Activated T-cell treated with anti-CD3 and anti-CD28 coated beads, Interleukin-2, amount 50 U/mL, for 1 hour (primary cell): ENCODE results near the gene DPF3.
A peak's percentile ranks its signal among the peaks of the same experiment; 100 is the strongest.

Experiments
- DNase-seq: peaks from one replicate; pipeline ENCODE4 v3.0.0-alpha.2; 2020

DPF3 gene

GRCh38 chr14:72739446-72740405 lies 154.2 kb downstream of the DPF3 start:
- no peak for DNase-seq

GRCh38 chr14:72738161-72738611 lies 155.7 kb downstream of the DPF3 start:
- DNase-seq, result no peak

- no peak for DNase-seq
Observed at GRCh38 chr14:72737560-72737943, 156.3 kb downstream of the DPF3 start.

- no peak for DNase-seq
Observed at GRCh38 chr14:72736786-72737559, 156.9 kb downstream of the DPF3 start.

- no peak for DNase-seq
Observed at GRCh38 chr14:72736308-72736707, 157.6 kb downstream of the DPF3 start.

- no peak for DNase-seq
Observed at GRCh38 chr14:72732022-72732780, 161.7 kb downstream of the DPF3 start.

- no peak for DNase-seq
Observed at GRCh38 chr14:72731252-72732020, 162.5 kb downstream of the DPF3 start.

GRCh38 chr14:72730468-72730867 lies 163.4 kb downstream of the DPF3 start:
- no peak for DNase-seq

GRCh38 chr14:72726444-72726843 lies 167.5 kb downstream of the DPF3 start:
- DNase-seq, result no peak

- DNase-seq, result no peak
Observed at GRCh38 chr14:72723858-72724530, 169.9 kb downstream of the DPF3 start.

GRCh38 chr14:72722201-72722785 lies 171.6 kb downstream of the DPF3 start:
- no peak for DNase-seq

- DNase-seq, result no peak
Observed at GRCh38 chr14:72721083-72721482, 172.8 kb downstream of the DPF3 start.

GRCh38 chr14:72717220-72717619 lies 176.7 kb downstream of the DPF3 start:
- no peak for DNase-seq

GRCh38 chr14:72716476-72716875 lies 177.4 kb downstream of the DPF3 start:
- no peak for DNase-seq

- no peak for DNase-seq
Observed at GRCh38 chr14:72715850-72716228, 178.1 kb downstream of the DPF3 start.

- no peak for DNase-seq
Observed at GRCh38 chr14:72715215-72715849, 178.6 kb downstream of the DPF3 start.

- DNase-seq, result no peak
Observed at GRCh38 chr14:72714871-72715214, 179.1 kb downstream of the DPF3 start.

GRCh38 chr14:72714094-72714493 lies 179.8 kb downstream of the DPF3 start:
- peak; percentile 28 for DNase-seq

- no peak for DNase-seq
Observed at GRCh38 chr14:72711936-72712335, 182.0 kb downstream of the DPF3 start.

GRCh38 chr14:72709916-72710611 lies 183.8 kb downstream of the DPF3 start:
- no peak for DNase-seq
